Panc1 (cell line): ENCODE measurements around the gene CALD1. TPM values are rescaled to one million over a fixed set of nuclear protein-coding genes. Genes with fewer than 3 reads are reported as not detected.

Experiments
- ATAC-seq: fragments of 200-7000 bp; cut with Tn5 transposase; 2 replicates; pipeline ENCODE4 v1.9.1; 2020; ENCODE audit warnings: mild to moderate bottlenecking, moderate library complexity
- BruUV-seq: library from RNA; stranded (reverse); fragments of 400-500 nt; replicated peaks from 2 replicates; lab custom pipeline; 2021; lab: Mats Ljungman, UMichigan
- CTCF ChIA-PET: fragments of 300-600 bp; sonication (Branson Sonifier 250); formaldehyde crosslinking; loops from one replicate; lab custom pipeline; 2022; ENCODE audit warnings: antibody characterized with exemption; lab: Charles Lee
- POLR2A ChIA-PET: fragments of 300-600 bp; sonication (Branson Sonifier 250); formaldehyde crosslinking; loops from one replicate; lab custom pipeline; 2022; ENCODE audit warnings: antibody characterized with exemption; lab: Charles Lee
- DNase-seq: peaks from one replicate; pipeline ENCODE4 v3.0.0-alpha.2; 2010; ENCODE audit warnings: low read depth, low spot score
- H3K27ac ChIP-seq: 2 replicates; pipeline ENCODE4 v1.5.1; 2011; ENCODE audit warnings: mild to moderate bottlenecking, low read length, inconsistent platforms
- H3K27me3 ChIP-seq: fragments of 200-500 bp; sonication (Bioruptor generic); 2 replicates; pipeline ENCODE4 v1.6.0; 2014; ENCODE audit warnings: low read length, inconsistent platforms; ENCODE audit not compliant: control insufficient read depth, insufficient read depth
- H3K36me3 ChIP-seq: fragments of 200-500 bp; sonication (Bioruptor generic); 2 replicates; pipeline ENCODE4 v1.5.1; 2014; ENCODE audit warnings: inconsistent platforms, mild to moderate bottlenecking, low read length, moderate library complexity; ENCODE audit not compliant: control insufficient read depth, insufficient read depth
- H3K4me1 ChIP-seq: 2 replicates; pipeline ENCODE4 v1.5.1; 2011; ENCODE audit warnings: inconsistent platforms, mild to moderate bottlenecking, low read length, moderate library complexity; ENCODE audit not compliant: control insufficient read depth, insufficient read depth
- H3K4me3 ChIP-seq, 2 experiments: 2 replicates each; pipeline ENCODE4 v1.5.1; 2011 to 2012; ENCODE audit warnings: low read depth in 2 of 2, low read length in 2 of 2, mild to moderate bottlenecking in 2 of 2, inconsistent platforms in 1 of 2, moderate library complexity in 1 of 2
- H3K9me3 ChIP-seq: fragments of 200-500 bp; sonication (Bioruptor generic); 2 replicates; pipeline ENCODE4 v1.5.1; 2014; ENCODE audit warnings: low read depth, mild to moderate bottlenecking, inconsistent platforms, low read length, moderate library complexity; ENCODE audit not compliant: control insufficient read depth, insufficient read depth
- POLR2AphosphoS5 ChIP-seq: IDR thresholded peaks from 2 replicates; pipeline ENCODE4 v1.6.1; 2012; ENCODE audit warnings: mild to moderate bottlenecking, low read depth, low read length, moderate library complexity
- SIN3A ChIP-seq: IDR thresholded peaks from 2 replicates; pipeline ENCODE4 v1.6.1; 2012; ENCODE audit warnings: low read depth, mild to moderate bottlenecking, low read length, moderate library complexity, borderline replicate concordance; ENCODE audit not compliant: insufficient read depth
- TCF7L2 ChIP-seq: IDR thresholded peaks from 2 replicates; pipeline ENCODE4 v1.6.1; 2011; ENCODE audit warnings: mild to moderate bottlenecking, low read depth, low read length, inconsistent platforms
- in situ Hi-C: cut with HindIII; loops from 2 replicates; pipeline ENCODE4 v1.10.0; 2016; ENCODE audit warnings: low sequenced_read_pairs, low pct_unique_long_range_greater_than_20kb
- intact Hi-C: fragments of 100-400 bp; cut with micrococcal nuclease; formaldehyde crosslinking; loops from one replicate; pipeline ENCODE4 v1.10.0; 2022; ENCODE audit not compliant: unreplicated experiment
- total RNA-seq: library from RNA; stranded (reverse); gene quantifications from one replicate; pipeline ENCODE4 v1.2.1, GENCODE V29; 2021; ENCODE audit not compliant: unreplicated experiment
- TF ChIP-seq, protein P1 (sequence below), 2 experiments: IDR thresholded peaks; 2 replicates each; pipeline ENCODE4 v1.6.1; 2011 to 2012; ENCODE audit warnings: low read depth in 2 of 2, control low read depth in 1 of 2, low read length in 1 of 2, mild to moderate bottlenecking in 1 of 2, moderate library complexity in 1 of 2; ENCODE audit not compliant: insufficient read depth in 1 of 2
- TF ChIP-seq, protein P2 (sequence below): fragments of 450-650 bp; IDR thresholded peaks from 2 replicates; pipeline ENCODE4 v1.5.1; 2017; ENCODE audit warnings: mild to moderate bottlenecking

CALD1 gene
- total RNA-seq, 1 experiment from 2014 or later, result 9.2 TPM

DNA sequence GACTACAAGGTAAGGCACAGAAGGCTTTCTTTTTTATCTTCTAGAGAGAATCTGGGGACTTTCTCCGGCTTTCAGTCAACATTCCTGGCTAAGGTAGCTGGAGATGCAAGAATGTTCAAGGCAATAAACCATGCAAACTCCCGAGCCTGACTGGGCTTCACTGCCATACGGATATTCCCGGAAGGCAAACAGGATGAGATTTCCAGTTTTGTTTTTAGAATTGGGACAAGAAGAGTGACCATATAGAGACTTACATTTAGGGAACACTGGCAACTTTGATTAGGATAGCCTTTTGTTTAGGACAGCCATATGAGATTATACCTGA, 269 bp downstream of the CALD1 start:
- DNase-seq (no peak), ATAC-seq (peak; percentile 72)
- ChIA-PET POLR2A (no interaction called here), CTCF (no interaction called here)
- BruUV-seq, result no TSS peak
- peak overlapping the region; percentile 37 to 42; a peak in 3 of 4 replicates for H3K4me3 ChIP-seq
- no peaks in the 10 kb centered on the region for H3K9me3 ChIP-seq
- H3K36me3 ChIP-seq, result no peaks in the 10 kb centered on the region
- TF ChIP-seq SIN3A, result no peak
- TF ChIP-seq, protein P1, sequence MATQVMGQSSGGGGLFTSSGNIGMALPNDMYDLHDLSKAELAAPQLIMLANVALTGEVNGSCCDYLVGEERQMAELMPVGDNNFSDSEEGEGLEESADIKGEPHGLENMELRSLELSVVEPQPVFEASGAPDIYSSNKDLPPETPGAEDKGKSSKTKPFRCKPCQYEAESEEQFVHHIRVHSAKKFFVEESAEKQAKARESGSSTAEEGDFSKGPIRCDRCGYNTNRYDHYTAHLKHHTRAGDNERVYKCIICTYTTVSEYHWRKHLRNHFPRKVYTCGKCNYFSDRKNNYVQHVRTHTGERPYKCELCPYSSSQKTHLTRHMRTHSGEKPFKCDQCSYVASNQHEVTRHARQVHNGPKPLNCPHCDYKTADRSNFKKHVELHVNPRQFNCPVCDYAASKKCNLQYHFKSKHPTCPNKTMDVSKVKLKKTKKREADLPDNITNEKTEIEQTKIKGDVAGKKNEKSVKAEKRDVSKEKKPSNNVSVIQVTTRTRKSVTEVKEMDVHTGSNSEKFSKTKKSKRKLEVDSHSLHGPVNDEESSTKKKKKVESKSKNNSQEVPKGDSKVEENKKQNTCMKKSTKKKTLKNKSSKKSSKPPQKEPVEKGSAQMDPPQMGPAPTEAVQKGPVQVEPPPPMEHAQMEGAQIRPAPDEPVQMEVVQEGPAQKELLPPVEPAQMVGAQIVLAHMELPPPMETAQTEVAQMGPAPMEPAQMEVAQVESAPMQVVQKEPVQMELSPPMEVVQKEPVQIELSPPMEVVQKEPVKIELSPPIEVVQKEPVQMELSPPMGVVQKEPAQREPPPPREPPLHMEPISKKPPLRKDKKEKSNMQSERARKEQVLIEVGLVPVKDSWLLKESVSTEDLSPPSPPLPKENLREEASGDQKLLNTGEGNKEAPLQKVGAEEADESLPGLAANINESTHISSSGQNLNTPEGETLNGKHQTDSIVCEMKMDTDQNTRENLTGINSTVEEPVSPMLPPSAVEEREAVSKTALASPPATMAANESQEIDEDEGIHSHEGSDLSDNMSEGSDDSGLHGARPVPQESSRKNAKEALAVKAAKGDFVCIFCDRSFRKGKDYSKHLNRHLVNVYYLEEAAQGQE (IDR thresholded peaks at IDR 0.05; ENCODE audit: insufficient read depth in 1 of 2, low read depth in 2 of 2, low read length in 1 of 2), result no peak
- in situ Hi-C loops, result no loop called here
- no peak overlapping the region for H3K27ac ChIP-seq
- intact Hi-C loops, result no loop called here
- H3K27me3 ChIP-seq, result peaks cover 9% of the 10 kb centered on the region
- H3K4me1 ChIP-seq, result no peaks in the 10 kb centered on the region

DNA sequence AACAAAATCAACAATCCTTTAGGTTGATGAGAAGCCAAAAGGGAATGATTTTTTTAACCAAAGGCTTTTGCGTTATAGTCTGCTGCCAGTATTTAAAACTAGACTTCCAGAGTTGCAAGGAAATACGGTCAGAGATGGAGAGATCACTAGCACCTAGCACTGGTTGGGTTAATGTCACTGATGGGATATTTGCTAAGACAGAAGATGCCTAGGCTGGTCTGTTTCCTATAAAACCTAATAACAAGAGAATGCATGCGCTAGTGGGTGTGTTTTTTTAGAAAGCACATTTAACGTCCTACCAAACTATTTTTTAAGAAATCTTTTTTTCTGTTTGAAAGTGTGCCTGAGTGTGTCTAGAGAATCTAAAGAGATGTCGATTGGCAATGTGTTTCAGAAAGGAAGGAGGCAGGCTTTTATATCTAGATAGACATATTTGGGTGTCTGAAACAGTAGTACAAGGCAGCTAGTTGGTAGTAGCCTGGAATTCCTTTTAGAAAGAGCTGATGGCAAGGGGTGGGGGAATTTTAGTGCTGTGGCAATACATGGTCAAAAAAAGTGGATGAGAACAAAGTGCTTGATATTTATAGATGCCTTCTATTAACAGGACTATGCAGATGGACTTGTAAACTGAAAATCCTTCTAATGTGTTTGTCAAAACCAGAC, 863 bp downstream of the CALD1 start:
- no TSS peak for BruUV-seq
- no peaks in the 10 kb centered on the region for H3K4me1 ChIP-seq

DNA sequence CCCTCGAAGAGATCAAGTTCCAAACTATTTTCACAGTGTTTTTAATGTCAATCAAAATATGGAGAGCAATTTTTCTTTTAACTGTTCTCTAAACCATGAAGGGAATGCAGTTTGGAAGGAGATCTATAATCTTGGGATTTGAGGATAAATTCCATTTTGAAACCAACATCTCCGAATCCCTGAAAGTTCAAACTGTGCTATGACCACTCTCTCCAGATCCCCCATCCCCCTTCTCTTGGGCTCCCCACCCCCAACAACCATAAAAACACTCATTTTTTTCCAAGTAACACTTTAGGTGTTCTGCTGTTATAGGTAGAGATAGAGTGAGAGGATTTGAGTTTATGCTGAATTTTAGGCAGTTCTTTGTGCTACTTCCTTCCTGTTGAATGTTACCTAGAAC, 1.7 kb downstream of the CALD1 start:
- Histone ChIP-seq H3K4me3 (peak overlapping the region in 1 of 2 experiments; percentile 42; a peak in 1 of 4 replicates), H3K9me3 (no peaks in the 10 kb centered on the region), H3K4me1 (no peaks in the 10 kb centered on the region), H3K36me3 (no peaks in the 10 kb centered on the region), H3K27me3 (peaks cover 9% of the 10 kb centered on the region), H3K27ac (no peak overlapping the region)
- ATAC-seq (no peak), DNase-seq (no peak)
- ChIA-PET POLR2A (no interaction called here), CTCF (no interaction called here)
- TF ChIP-seq, protein P1 (IDR thresholded peaks at IDR 0.05; ENCODE audit: insufficient read depth in 1 of 2, low read depth in 2 of 2, low read length in 1 of 2), result no peak
- no peak for TF ChIP-seq POLR2AphosphoS5
- TF ChIP-seq, protein P2, sequence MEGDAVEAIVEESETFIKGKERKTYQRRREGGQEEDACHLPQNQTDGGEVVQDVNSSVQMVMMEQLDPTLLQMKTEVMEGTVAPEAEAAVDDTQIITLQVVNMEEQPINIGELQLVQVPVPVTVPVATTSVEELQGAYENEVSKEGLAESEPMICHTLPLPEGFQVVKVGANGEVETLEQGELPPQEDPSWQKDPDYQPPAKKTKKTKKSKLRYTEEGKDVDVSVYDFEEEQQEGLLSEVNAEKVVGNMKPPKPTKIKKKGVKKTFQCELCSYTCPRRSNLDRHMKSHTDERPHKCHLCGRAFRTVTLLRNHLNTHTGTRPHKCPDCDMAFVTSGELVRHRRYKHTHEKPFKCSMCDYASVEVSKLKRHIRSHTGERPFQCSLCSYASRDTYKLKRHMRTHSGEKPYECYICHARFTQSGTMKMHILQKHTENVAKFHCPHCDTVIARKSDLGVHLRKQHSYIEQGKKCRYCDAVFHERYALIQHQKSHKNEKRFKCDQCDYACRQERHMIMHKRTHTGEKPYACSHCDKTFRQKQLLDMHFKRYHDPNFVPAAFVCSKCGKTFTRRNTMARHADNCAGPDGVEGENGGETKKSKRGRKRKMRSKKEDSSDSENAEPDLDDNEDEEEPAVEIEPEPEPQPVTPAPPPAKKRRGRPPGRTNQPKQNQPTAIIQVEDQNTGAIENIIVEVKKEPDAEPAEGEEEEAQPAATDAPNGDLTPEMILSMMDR, result no peak
- no peak for TF ChIP-seq SIN3A
- TF ChIP-seq TCF7L2, result no peak
- in situ Hi-C loops, result no loop called here
- no TSS peak for BruUV-seq
- intact Hi-C loops, result no loop called here

More for the DNA sequence above, 863 bp downstream of the CALD1 start:
- H3K27ac ChIP-seq, result no peak overlapping the region
- H3K36me3 ChIP-seq, result no peaks in the 10 kb centered on the region
- ChIA-PET CTCF (no interaction called here), POLR2A (no interaction called here)
- intact Hi-C loops (no loop called here), in situ Hi-C loops (no loop called here)
- peaks cover 9% of the 10 kb centered on the region for H3K27me3 ChIP-seq
- no peak for TF ChIP-seq POLR2AphosphoS5
- no peak for TF ChIP-seq SIN3A
- H3K4me3 ChIP-seq, result peak overlapping the region in 1 of 2 experiments; percentile 42; a peak in 1 of 4 replicates
- DNase-seq, result no peak
- ATAC-seq, result no peak
- H3K9me3 ChIP-seq, result no peaks in the 10 kb centered on the region
